SH-SY5Y (cell line): ENCODE results near the gene FAM89A.

Experiments used
- GATA2 ChIP-seq: IDR thresholded peaks from 2 replicates; pipeline ENCODE4 v1.6.1; 2011; ENCODE audit warnings: mild to moderate bottlenecking, low read depth, low read length
- GATA3 ChIP-seq: IDR thresholded peaks from 2 replicates; pipeline ENCODE4 v1.6.1; 2011; ENCODE audit warnings: low read depth, mild to moderate bottlenecking, low read length, moderate library complexity

DNA sequence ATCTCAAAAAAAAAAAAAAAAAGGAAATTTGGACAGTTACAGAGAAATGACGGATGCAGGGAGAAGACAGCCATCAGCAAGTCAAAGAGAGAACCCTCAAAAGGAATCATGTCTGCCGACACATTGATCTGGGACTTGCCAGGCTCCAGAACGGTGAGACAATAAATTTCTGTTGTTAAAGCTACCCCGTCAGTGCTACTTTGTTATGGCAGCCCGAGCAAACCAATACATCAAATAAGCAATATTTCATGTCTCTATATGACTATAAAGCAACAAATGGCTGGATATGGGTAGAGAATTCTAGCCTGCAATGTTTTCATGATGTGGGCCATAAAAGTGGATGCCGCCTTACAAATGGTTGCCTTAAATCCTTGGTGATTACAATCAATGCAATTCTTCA, 23.3 kb upstream of the FAM89A start:
- TF ChIP-seq GATA2 (no peak), GATA3 (no peak)
